AG09309 (cell line): Measurements from ENCODE around the gene TMEM30A.

Source experiments
- DNase-seq: peaks from one replicate; pipeline ENCODE4 v3.0.0-alpha.2; 2010; ENCODE audit warnings: low read depth
- H3K4me3 ChIP-seq: 2 replicates; pipeline ENCODE4 v1.5.1; 2011; ENCODE audit warnings: mild to moderate bottlenecking, low read depth, low read length, moderate library complexity; ENCODE audit not compliant: control insufficient read depth
- CTCF ChIP-seq: IDR thresholded peaks from 2 replicates; pipeline ENCODE4 v1.5.1; 2011; ENCODE audit warnings: mild to moderate bottlenecking, low read depth, low read length, inconsistent platforms; ENCODE audit not compliant: insufficient read depth, control insufficient read depth; ENCODE audit errors: missing control alignments

TMEM30A gene

DNA sequence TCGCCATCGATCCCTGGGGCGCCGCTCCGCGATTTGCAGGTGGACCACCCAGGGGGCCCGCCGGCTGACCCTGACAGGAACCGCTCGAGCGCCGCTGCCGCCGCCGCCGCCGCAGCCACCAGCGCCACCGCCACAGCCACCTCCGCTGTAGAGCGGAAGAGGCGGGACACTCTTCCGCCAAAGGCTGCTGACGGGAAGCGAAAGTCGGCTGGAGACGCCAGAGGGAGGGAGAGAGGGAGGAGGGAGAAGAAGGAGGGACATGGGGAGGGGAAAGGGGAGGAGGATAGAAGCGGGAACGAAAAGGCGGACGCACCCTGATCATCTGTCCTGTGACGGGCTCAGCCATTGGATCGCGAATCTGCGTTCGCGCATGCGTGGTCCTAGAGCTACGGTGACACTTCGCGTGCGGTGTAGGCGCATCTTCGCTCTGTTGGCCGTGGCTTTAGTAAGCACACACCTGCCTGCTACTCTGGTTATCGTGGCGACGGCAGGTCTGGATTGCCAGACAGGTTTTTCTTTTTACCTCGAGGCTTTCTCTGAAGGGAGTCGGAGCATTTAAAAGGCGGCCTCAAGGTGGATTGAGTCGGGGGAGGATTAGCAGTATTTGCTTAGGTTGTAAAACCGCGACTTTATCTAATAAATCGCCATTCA, at the start of gene TMEM30A:
Gene TMEM30A (minus strand): TSS at position 161 of the 651 bp plus-strand sequence. CDS start 154 bp downstream, at position 7.
- peak; percentile 98 for DNase-seq
- H3K4me3 ChIP-seq = peak within 1 kb of the TSS; percentile 92
- no peak for TF ChIP-seq CTCF

- no peak for TF ChIP-seq CTCF
- DNase-seq = no peak
- no peak overlapping the region for H3K4me3 ChIP-seq
These were observed 49.1 kb upstream of the TMEM30A start for GRCh38 chr6:75333676-75334200.

DNA sequence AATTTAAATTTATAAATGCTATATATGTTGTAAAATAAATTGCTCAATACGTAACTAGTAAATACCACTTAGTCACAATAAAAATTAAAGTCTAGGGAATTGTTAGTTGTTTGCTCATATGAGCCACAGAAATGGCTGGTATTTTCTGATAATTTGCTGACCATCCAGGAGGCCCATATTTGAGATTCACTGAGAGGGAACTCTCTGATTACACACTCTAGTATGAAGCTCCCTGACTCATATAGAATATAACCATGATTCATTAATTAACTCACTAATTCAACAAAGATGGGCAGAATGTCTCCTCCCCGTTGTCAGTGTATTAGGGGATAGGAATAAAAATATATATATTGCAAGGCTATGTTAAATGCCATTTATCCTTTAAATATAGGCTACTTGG, 46.6 kb upstream of the TMEM30A start:
- TF ChIP-seq CTCF = no peak
- no peak overlapping the region for H3K4me3 ChIP-seq
- peak; percentile 67 for DNase-seq

- no peak overlapping the region for H3K4me3 ChIP-seq
- TF ChIP-seq CTCF = no peak
- no peak for DNase-seq
These were observed 45.1 kb upstream of the TMEM30A start for GRCh38 chr6:75329703-75330102.

GRCh38 chr6:75327807-75328206, 43.2 kb upstream of the TMEM30A start:
- no peak overlapping the region for H3K4me3 ChIP-seq
- no peak for DNase-seq
- TF ChIP-seq CTCF = no peak

DNA sequence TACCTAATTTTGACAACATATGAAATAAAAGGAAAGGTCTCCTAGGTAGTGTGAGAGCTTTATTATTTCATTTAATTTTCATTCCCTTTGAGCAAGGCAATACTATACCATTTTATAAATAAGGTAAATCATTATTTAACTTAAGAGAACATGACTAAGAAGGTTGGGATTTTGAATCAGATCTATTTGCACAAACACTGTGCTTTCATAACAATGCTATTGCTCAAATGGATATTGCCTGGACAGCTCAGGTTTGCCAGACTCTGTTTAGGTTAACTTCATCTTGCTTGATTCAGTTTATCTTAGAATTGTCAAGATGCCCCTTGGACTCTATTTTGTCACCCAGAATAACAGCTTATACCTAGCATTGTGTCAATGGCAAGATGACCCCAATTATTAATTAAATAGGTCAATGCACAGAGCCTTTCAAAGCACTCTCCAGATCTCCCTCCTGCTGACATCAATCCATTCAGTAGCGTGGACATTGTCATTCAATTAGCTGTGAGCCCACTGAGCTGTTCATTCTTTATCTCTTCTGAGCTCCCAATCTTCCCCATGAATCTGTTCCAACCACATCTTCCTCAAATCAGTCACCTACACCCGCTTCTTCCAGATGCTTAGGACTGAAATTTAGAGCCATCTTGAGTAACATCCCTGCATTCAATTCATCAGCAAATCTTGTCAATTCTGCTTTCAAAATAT, 42.1 kb upstream of the TMEM30A start:
- DNase-seq = no peak
- TF ChIP-seq CTCF = no peak
- no peak overlapping the region for H3K4me3 ChIP-seq

GRCh38 chr6:75318900-75319299, 34.3 kb upstream of the TMEM30A start:
- no peak overlapping the region for H3K4me3 ChIP-seq
- TF ChIP-seq CTCF = no peak
- DNase-seq = no peak
